Tibial nerve (tissue), 4 donors: ENCODE measurements around the gene DDAH1. TPM values are rescaled to one million over a fixed set of nuclear protein-coding genes. Genes with fewer than 3 reads are reported as not detected.

Source experiments
- DNase-seq, 2 donors: peaks; one replicate each; pipeline ENCODE4 v3.0.0-alpha.2; 2019; ENCODE audit warnings: low spot score in 2 of 2
- H3K27ac ChIP-seq, 4 donors: fragments of 200-600 bp; sonication (generic) in 3 of 4; one replicate each; pipeline ENCODE4 v1.5.1; 2017 to 2019; ENCODE audit warnings: mild to moderate bottlenecking in 1 of 4
- H3K27me3 ChIP-seq, 2 donors: fragments of 200-600 bp; sonication (generic) in 1 of 2; one replicate each; pipeline versions ENCODE4 v1.5.1 to v1.6.0; 2017 to 2019
- H3K36me3 ChIP-seq, 3 donors: fragments of 200-600 bp; sonication (generic); one replicate each; pipeline ENCODE4 v1.5.1; 2018 to 2019
- H3K4me1 ChIP-seq, 4 donors: fragments of 200-600 bp; sonication (generic) in 3 of 4; one replicate each; pipeline ENCODE4 v1.5.1; 2017 to 2019
- H3K4me3 ChIP-seq, 4 donors: fragments of 200-600 bp; sonication (generic) in 3 of 4; one replicate each; pipeline ENCODE4 v1.5.1; 2017 to 2019; ENCODE audit warnings: mild to moderate bottlenecking in 1 of 4, moderate library complexity in 1 of 4
- H3K9me3 ChIP-seq, 4 donors: fragments of 200-600 bp; sonication (generic) in 3 of 4; one replicate each; pipeline ENCODE4 v1.5.1; 2017 to 2019
- CTCF ChIP-seq, 5 experiments: fragments of 200-600 bp in 3 of 5; fragments of 450-650 bp in 2 of 5; sonication (generic) in 3 of 5; IDR thresholded peaks; one replicate each; pipeline ENCODE4 v1.5.1; 2016 to 2019; ENCODE audit warnings: antibody characterized with exemption in 5 of 5, mild to moderate bottlenecking in 3 of 5, moderate library complexity in 2 of 5
- EP300 ChIP-seq, 2 donors: sonication (generic); formaldehyde crosslinking; IDR thresholded peaks; one replicate each; pipeline ENCODE4 v1.6.1; 2017; ENCODE audit warnings: antibody characterized with exemption in 2 of 2, mild to moderate bottlenecking in 1 of 2
- POLR2A ChIP-seq, 2 donors: fragments of 450-650 bp; IDR thresholded peaks; one replicate each; pipeline ENCODE4 v1.6.1; 2017; ENCODE audit warnings: antibody characterized with exemption in 2 of 2, mild to moderate bottlenecking in 2 of 2, moderate library complexity in 2 of 2
- WGBS, 2 donors: methylation state at CpG; one replicate each; pipeline ENCODE4 v1.1.5; 2018; 5-methylcytosine and 5-hydroxymethylcytosine counted together
- total RNA-seq, 4 donors: library from RNA; depleted of rRNA; stranded (reverse); fragments of >200 nt; gene quantifications; one replicate each; pipeline ENCODE4 v1.1.0, GENCODE V29; 2016

DDAH1 gene
- total RNA-seq, 4 donors from 2014 or later: 17.7 to 23.4 (median 21.8) TPM

GRCh38 chr1:85417876-85418275 is 47.1 kb downstream of the DDAH1 start:
- no peak for DNase-seq
- 76 to 88% methylated on average over 3 of the region's 3 CpGs for WGBS, 2 donors
- Histone ChIP-seq H3K4me3 (no peak overlapping the region), H3K9me3 (peaks cover 0 to 15% (median 2%) of the 10 kb centered on the region in 4 donors), H3K4me1 (peaks cover 0 to 10% (median 0%) of the 10 kb centered on the region in 4 donors), H3K36me3 (no peaks in the 10 kb centered on the region), H3K27me3 (no peaks in the 10 kb centered on the region), H3K27ac (no peak overlapping the region)
- TF ChIP-seq POLR2A (IDR thresholded peaks at IDR 0.05): no peak
- TF ChIP-seq EP300 (IDR thresholded peaks at IDR 0.05): no peak
- TF ChIP-seq CTCF (IDR thresholded peaks at IDR 0.05): no peak

- Histone ChIP-seq H3K4me3 (no peak overlapping the region), H3K36me3 (no peaks in the 10 kb centered on the region), H3K27ac (no peak overlapping the region), H3K27me3 (no peaks in the 10 kb centered on the region), H3K9me3 (peaks cover 0 to 15% (median 2%) of the 10 kb centered on the region in 4 donors), H3K4me1 (peaks cover 0 to 12% (median 0%) of the 10 kb centered on the region in 4 donors)
- no peak for TF ChIP-seq POLR2A (IDR thresholded peaks at IDR 0.05)
- no peak for TF ChIP-seq CTCF (IDR thresholded peaks at IDR 0.05)
- no peak for TF ChIP-seq EP300 (IDR thresholded peaks at IDR 0.05)
- no peak for DNase-seq
- 77 to 82% methylated on average over 5 of the region's 5 CpGs for WGBS, 2 donors
Measured at GRCh38 chr1:85417017-85417416, 47.9 kb downstream of the DDAH1 start.

GRCh38 chr1:85413169-85413568 is 51.8 kb downstream of the DDAH1 start:
- no peak for TF ChIP-seq CTCF (IDR thresholded peaks at IDR 0.05)
- TF ChIP-seq POLR2A (IDR thresholded peaks at IDR 0.05): no peak
- TF ChIP-seq EP300 (IDR thresholded peaks at IDR 0.05): no peak
- no peak overlapping the region for H3K27ac ChIP-seq

GRCh38 chr1:85411567-85412305 is 53.2 kb downstream of the DDAH1 start:
- H3K9me3 ChIP-seq: no peaks in the 10 kb centered on the region
- H3K4me1 ChIP-seq: peaks cover 0 to 27% (median 1%) of the 10 kb centered on the region in 4 donors
- H3K27me3 ChIP-seq: no peaks in the 10 kb centered on the region
- H3K4me3 ChIP-seq: no peak overlapping the region
- 66 to 69% methylated on average over 5 of the region's 5 CpGs for WGBS, 2 donors
- no peaks in the 10 kb centered on the region for H3K36me3 ChIP-seq
- DNase-seq: no peak
- TF ChIP-seq CTCF (IDR thresholded peaks at IDR 0.05) (no peak), POLR2A (IDR thresholded peaks at IDR 0.05) (no peak), EP300 (IDR thresholded peaks at IDR 0.05) (no peak)
- no peak overlapping the region for H3K27ac ChIP-seq

More at GRCh38 chr1:85413169-85413568, 51.8 kb downstream of the DDAH1 start:
- peaks cover 0 to 12% (median 0%) of the 10 kb centered on the region in 4 donors for H3K4me1 ChIP-seq
- DNase-seq: no peak
- H3K9me3 ChIP-seq: no peaks in the 10 kb centered on the region
- H3K27me3 ChIP-seq: no peaks in the 10 kb centered on the region
- WGBS, 2 donors: 71 to 80% methylated on average over 1 of the region's 1 CpG
- H3K4me3 ChIP-seq: no peak overlapping the region
- H3K36me3 ChIP-seq: no peaks in the 10 kb centered on the region

GRCh38 chr1:85409516-85409915 is 55.4 kb downstream of the DDAH1 start:
- Histone ChIP-seq H3K9me3 (no peaks in the 10 kb centered on the region), H3K36me3 (no peaks in the 10 kb centered on the region), H3K27me3 (no peaks in the 10 kb centered on the region), H3K4me1 (peaks cover 0 to 37% (median 4%) of the 10 kb centered on the region in 4 donors), H3K4me3 (no peak overlapping the region), H3K27ac (no peak overlapping the region)
- no peak for DNase-seq
- 96% methylated on average over 3 of the region's 3 CpGs for WGBS, 2 donors
- TF ChIP-seq EP300 (IDR thresholded peaks at IDR 0.05) (no peak), CTCF (IDR thresholded peaks at IDR 0.05) (no peak), POLR2A (IDR thresholded peaks at IDR 0.05) (no peak)
